ENCODE measurements around the gene AQP12B.

The AQP12B gene

DNA sequence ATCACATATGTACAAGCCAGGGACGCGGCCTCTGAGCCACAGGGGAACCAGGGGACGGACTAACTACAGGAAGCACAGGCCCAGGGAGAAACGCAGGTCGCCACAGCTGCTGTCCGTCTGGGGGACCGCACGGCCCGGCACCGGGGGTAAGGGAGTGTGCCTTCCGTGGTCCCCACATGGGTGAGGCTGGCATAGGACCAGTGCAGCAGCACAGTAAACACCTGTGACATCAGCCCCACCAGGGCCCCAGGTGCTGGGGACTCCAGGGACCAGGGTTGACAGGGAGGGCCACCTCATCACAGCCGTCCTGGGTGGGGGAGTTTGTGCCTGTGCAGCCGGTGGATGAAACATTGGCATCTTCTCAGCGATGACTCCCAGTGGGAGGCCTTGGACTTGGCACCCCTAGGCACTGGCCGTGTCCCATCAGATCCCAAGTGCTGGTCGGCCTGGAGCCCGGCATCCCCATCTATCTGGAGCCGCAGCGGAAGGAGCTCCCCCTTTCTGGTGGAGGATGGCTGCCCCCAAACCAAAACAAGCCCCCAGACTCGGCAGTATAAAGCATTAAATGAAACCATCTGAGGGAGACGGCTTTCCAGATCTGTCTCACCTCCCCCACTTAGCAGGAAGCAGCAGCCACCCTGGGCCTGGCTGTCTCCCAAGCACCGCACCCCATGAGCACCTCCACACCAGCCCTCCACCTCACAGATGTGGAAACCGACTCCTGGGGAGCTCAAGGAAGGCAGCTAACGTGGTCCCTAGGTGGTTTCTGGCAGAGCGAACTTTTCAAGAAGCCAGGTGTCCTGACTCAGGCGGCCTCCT lies 31.5 kb upstream of the AQP12B start:
- Histone ChIP-seq H3K27me3 (ENCODE audit: insufficient read depth, poor library complexity, severe bottlenecking) (peaks cover 3% of the 10 kb centered on the region), H3K9me3 (ENCODE audit: severe bottlenecking) (no peaks in the 10 kb centered on the region), H3K4me3 (ENCODE audit: severe bottlenecking) (no peak overlapping the region), H3K4me1 (ENCODE audit: insufficient read depth, poor library complexity, severe bottlenecking) (no peaks in the 10 kb centered on the region), H3K36me3 (ENCODE audit: low read depth) (no peaks in the 10 kb centered on the region), H3K27ac (ENCODE audit: poor library complexity, severe bottlenecking) (no peak overlapping the region)
- DNase-seq (ENCODE audit: low spot score) (no peak), ATAC-seq (ENCODE audit: low read depth) (no peak)
- TF ChIP-seq, protein P1, sequence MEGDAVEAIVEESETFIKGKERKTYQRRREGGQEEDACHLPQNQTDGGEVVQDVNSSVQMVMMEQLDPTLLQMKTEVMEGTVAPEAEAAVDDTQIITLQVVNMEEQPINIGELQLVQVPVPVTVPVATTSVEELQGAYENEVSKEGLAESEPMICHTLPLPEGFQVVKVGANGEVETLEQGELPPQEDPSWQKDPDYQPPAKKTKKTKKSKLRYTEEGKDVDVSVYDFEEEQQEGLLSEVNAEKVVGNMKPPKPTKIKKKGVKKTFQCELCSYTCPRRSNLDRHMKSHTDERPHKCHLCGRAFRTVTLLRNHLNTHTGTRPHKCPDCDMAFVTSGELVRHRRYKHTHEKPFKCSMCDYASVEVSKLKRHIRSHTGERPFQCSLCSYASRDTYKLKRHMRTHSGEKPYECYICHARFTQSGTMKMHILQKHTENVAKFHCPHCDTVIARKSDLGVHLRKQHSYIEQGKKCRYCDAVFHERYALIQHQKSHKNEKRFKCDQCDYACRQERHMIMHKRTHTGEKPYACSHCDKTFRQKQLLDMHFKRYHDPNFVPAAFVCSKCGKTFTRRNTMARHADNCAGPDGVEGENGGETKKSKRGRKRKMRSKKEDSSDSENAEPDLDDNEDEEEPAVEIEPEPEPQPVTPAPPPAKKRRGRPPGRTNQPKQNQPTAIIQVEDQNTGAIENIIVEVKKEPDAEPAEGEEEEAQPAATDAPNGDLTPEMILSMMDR (IDR thresholded peaks at IDR 0.05; ENCODE audit: poor library complexity, severe bottlenecking): no peak

DNA sequence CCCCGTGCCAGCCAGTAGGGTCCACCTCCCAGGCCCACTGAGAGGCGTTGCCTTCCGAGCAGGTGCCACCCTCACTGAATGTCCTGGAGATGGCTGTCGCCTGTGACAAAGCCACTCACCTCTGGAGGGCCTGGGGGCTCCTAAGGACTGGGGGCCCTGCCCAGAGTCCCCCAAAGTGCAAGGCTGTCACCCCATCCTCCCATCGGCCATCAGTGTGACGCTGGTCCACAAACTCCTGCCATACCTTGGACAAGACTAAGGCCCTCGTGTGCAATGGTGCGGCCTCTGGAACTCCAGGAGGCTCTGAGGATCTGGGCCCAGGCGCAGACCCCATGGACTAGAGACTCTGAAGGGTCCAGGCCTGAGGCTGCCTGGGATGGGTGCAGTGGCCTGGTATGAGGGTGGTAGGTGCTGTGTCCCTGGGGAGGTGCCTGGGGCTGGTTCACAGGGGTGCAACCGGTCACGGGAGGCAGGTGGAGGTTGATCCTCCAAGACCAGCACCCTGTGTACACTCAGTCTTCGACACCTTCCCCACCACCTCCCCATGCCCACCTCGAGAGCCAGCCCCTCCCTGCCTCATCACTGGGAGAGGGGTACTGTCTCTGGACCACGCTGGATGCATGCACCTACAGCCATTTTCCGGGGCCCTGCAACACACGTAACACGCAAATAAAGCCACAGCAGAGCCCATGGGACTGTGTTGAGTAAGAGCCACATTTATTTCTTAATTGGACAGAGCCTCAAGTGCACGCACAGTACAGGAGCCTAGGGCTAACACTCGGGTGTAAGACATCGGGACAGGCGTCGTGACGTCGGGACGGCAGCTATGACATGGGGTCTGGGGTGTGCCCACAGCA lies 30.6 kb upstream of the AQP12B start:
- Histone ChIP-seq H3K4me1 (ENCODE audit: insufficient read depth, poor library complexity, severe bottlenecking) (no peaks in the 10 kb centered on the region), H3K9me3 (ENCODE audit: severe bottlenecking) (no peaks in the 10 kb centered on the region), H3K4me3 (ENCODE audit: severe bottlenecking) (no peak overlapping the region), H3K27me3 (ENCODE audit: insufficient read depth, poor library complexity, severe bottlenecking) (peaks cover 11% of the 10 kb centered on the region), H3K36me3 (ENCODE audit: low read depth) (no peaks in the 10 kb centered on the region), H3K27ac (ENCODE audit: poor library complexity, severe bottlenecking) (no peak overlapping the region)
- ATAC-seq (ENCODE audit: low read depth) (no peak), DNase-seq (ENCODE audit: low spot score) (no peak)
- TF ChIP-seq, protein P1 (IDR thresholded peaks at IDR 0.05; ENCODE audit: poor library complexity, severe bottlenecking): no peak

DNA sequence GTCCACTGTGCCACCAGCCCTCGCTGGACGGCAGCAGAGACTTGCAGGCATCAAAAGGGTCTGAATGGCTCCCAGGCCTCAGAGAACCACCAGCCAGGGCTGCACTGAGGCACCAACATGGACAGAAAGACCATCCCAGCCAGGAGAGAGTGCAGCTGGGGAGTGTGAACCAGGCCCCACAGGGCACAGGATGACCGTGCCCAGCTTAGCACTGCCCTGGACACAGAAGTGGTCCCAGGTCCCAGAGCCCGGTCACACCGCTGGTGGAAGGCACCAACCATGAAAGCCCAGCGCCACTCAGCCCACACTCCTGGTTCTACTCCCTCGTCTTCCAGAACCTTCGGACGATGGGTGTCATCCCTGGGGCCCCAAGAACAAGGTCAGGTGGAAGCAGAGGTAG lies 29.4 kb upstream of the AQP12B start:
- ATAC-seq (ENCODE audit: low read depth): no peak
- Histone ChIP-seq H3K9me3 (ENCODE audit: severe bottlenecking) (no peaks in the 10 kb centered on the region), H3K4me3 (ENCODE audit: severe bottlenecking) (no peak overlapping the region), H3K27ac (ENCODE audit: poor library complexity, severe bottlenecking) (no peak overlapping the region), H3K27me3 (ENCODE audit: insufficient read depth, poor library complexity, severe bottlenecking) (peaks cover 23% of the 10 kb centered on the region), H3K36me3 (ENCODE audit: low read depth) (no peaks in the 10 kb centered on the region), H3K4me1 (ENCODE audit: insufficient read depth, poor library complexity, severe bottlenecking) (no peaks in the 10 kb centered on the region)
- DNase-seq (ENCODE audit: low spot score): no peak
- TF ChIP-seq, protein P1 (IDR thresholded peaks at IDR 0.05; ENCODE audit: poor library complexity, severe bottlenecking): no peak

DNA sequence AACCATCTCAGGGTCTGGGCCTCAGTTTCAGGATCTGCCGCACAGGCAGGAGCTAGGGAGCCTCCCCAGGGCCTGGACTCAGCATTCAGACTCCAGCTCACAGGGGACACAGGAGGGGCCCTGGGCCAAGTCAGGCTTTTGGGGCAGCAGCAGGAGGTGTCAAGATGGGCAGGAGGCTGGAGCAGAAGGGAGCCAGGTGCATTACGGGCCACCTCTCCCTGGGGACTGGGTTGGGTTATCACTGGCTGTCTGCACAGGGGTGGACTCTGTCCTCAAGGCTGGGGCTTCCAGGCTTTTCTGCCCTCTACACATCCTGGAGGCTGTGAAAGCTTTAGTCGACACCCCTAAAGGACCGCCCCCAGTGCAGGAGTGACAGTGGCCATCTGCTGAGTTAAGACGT lies 29.0 kb upstream of the AQP12B start:
- Histone ChIP-seq H3K27ac (ENCODE audit: poor library complexity, severe bottlenecking) (no peak overlapping the region), H3K4me3 (ENCODE audit: severe bottlenecking) (no peak overlapping the region), H3K36me3 (ENCODE audit: low read depth) (no peaks in the 10 kb centered on the region), H3K4me1 (ENCODE audit: insufficient read depth, poor library complexity, severe bottlenecking) (no peaks in the 10 kb centered on the region), H3K27me3 (ENCODE audit: insufficient read depth, poor library complexity, severe bottlenecking) (peaks cover 27% of the 10 kb centered on the region), H3K9me3 (ENCODE audit: severe bottlenecking) (no peaks in the 10 kb centered on the region)
- TF ChIP-seq, protein P1 (IDR thresholded peaks at IDR 0.05; ENCODE audit: poor library complexity, severe bottlenecking): no peak
- no peak for ATAC-seq (ENCODE audit: low read depth)
- no peak for DNase-seq (ENCODE audit: low spot score)

Data from RWPE2 (cell line).